ENCODE data around the gene GKN2. TPM values are rescaled to one million over a fixed set of nuclear protein-coding genes. Genes with fewer than 3 reads are reported as not detected.

The GKN2 gene
- polyA plus RNA-seq, 3 donors, result not detected

GRCh38 chr2:68971591-68972231, 19.0 kb upstream of the GKN2 start:
- no CpG with 5 or more reads among the region's 5 CpGs for WGBS (ENCODE audit: insufficient coverage)
- Histone ChIP-seq H3K27me3 (ENCODE audit: control insufficient read depth in 2 of 2, insufficient read depth in 2 of 2, low read length in 2 of 2) (no peaks in the 10 kb centered on the region), H3K4me1 (ENCODE audit: control insufficient read depth in 1 of 2, insufficient read depth in 2 of 2, low read length in 2 of 2) (no peaks in the 10 kb centered on the region), H3K4me2 (replicated peaks; ENCODE audit: extremely low read depth, low read length, poor library complexity, severe bottlenecking) (no peak overlapping the region), H3K79me2 (ENCODE audit: insufficient read depth, low read length) (no peaks in the 10 kb centered on the region), H2AFZ (ENCODE audit: insufficient read depth, low read depth, low read length, poor library complexity, severe bottlenecking) (no peak overlapping the region), H3K9me3 (replicated peaks in 1 of 2; ENCODE audit: control insufficient read depth in 1 of 2, insufficient read depth in 1 of 2, low read length in 2 of 2) (no peaks in the 10 kb centered on the region), H4K20me1 (ENCODE audit: insufficient read depth, low read length) (no peaks in the 10 kb centered on the region), H3K9ac (ENCODE audit: insufficient read depth, low read length, poor library complexity, severe bottlenecking) (no peak overlapping the region), H3K27ac (ENCODE audit: low read depth in 1 of 2, low read length in 2 of 2) (no peak overlapping the region), H3K36me3 (replicated peaks in 1 of 2; ENCODE audit: control insufficient read depth in 1 of 2, insufficient read depth in 2 of 2, low read length in 2 of 2) (no peaks in the 10 kb centered on the region), H3K4me3 (replicated peaks in 1 of 3; ENCODE audit: low read depth in 2 of 3, low read length in 3 of 3) (no peak overlapping the region)
- Mint-ChIP-seq H3K4me1 (peaks cover 6% of the 10 kb centered on the region), H3K4me3 (no peak overlapping the region), H3K27ac (no peak overlapping the region), H3K27me3 (ENCODE audit: low read depth in 3 of 3) (peaks cover 0 to 2% (median 2%) of the 10 kb centered on the region in 3 donors), H3K36me3 (no peaks in the 10 kb centered on the region), H3K9me3 (peaks cover 0 to 5% (median 4%) of the 10 kb centered on the region in 7 donors)
- no peak for TF ChIP-seq CTCF (IDR thresholded peaks at IDR 0.05)
- DNase-seq, result no peak
- intact Hi-C loops (cut with micrococcal nuclease), result no loop called here

- no peak overlapping the region for H3K27ac ChIP-seq (ENCODE audit: low read depth in 1 of 2, low read length in 2 of 2)
- no peak overlapping the region for H3K4me3 Mint-ChIP-seq
- peaks cover 6% of the 10 kb centered on the region for H3K4me1 Mint-ChIP-seq
- peaks cover 0 to 2% (median 1%) of the 10 kb centered on the region in 3 donors for H3K27me3 Mint-ChIP-seq (ENCODE audit: low read depth in 3 of 3)
- no peak overlapping the region for H3K4me3 ChIP-seq (replicated peaks in 1 of 3; ENCODE audit: low read depth in 2 of 3, low read length in 3 of 3)
- H3K4me1 ChIP-seq (ENCODE audit: control insufficient read depth in 1 of 2, insufficient read depth in 2 of 2, low read length in 2 of 2), result no peaks in the 10 kb centered on the region
- H3K79me2 ChIP-seq (ENCODE audit: insufficient read depth, low read length), result no peaks in the 10 kb centered on the region
- H3K4me2 ChIP-seq (replicated peaks; ENCODE audit: extremely low read depth, low read length, poor library complexity, severe bottlenecking), result no peak overlapping the region
- no peaks in the 10 kb centered on the region for H4K20me1 ChIP-seq (ENCODE audit: insufficient read depth, low read length)
- WGBS (ENCODE audit: insufficient coverage), result 92% methylated on average over 2 of the region's 8 CpGs
- H3K27ac Mint-ChIP-seq, result no peak overlapping the region
- no peaks in the 10 kb centered on the region for H3K36me3 ChIP-seq (replicated peaks in 1 of 2; ENCODE audit: control insufficient read depth in 1 of 2, insufficient read depth in 2 of 2, low read length in 2 of 2)
- H2AFZ ChIP-seq (ENCODE audit: insufficient read depth, low read depth, low read length, poor library complexity, severe bottlenecking), result no peak overlapping the region
- intact Hi-C loops (cut with micrococcal nuclease), result no loop called here
- H3K9me3 ChIP-seq (replicated peaks in 1 of 2; ENCODE audit: control insufficient read depth in 1 of 2, insufficient read depth in 1 of 2, low read length in 2 of 2), result no peaks in the 10 kb centered on the region
- H3K9me3 Mint-ChIP-seq, result peaks cover 0 to 5% (median 4%) of the 10 kb centered on the region in 7 donors
- no peaks in the 10 kb centered on the region for H3K36me3 Mint-ChIP-seq
- H3K27me3 ChIP-seq (ENCODE audit: control insufficient read depth in 2 of 2, insufficient read depth in 2 of 2, low read length in 2 of 2), result no peaks in the 10 kb centered on the region
- no peak overlapping the region for H3K9ac ChIP-seq (ENCODE audit: insufficient read depth, low read length, poor library complexity, severe bottlenecking)
- DNase-seq, result no peak
- no peak for TF ChIP-seq CTCF (IDR thresholded peaks at IDR 0.05)
These were observed 18.0 kb upstream of the GKN2 start for GRCh38 chr2:68970566-68971265.
